ENCODE results near the gene KIF2A. TPM values are rescaled to one million over a fixed set of nuclear protein-coding genes. Genes with fewer than 3 reads are reported as not detected.
A peak's percentile ranks its signal among the peaks of the same experiment; 100 is the strongest.

KIF2A gene
- total and polyA plus RNA-seq, 2 of the 8 experiments (the other 6 are each of a cell fraction or from before 2014, with no cell fraction given) = 18.4 to 97.1 TPM

- Histone ChIP-seq H3K9me3 (ENCODE audit: insufficient read depth in 2 of 2, low read depth in 1 of 2, low read length in 1 of 2) (no peaks in the 10 kb centered on the region), H4K5ac (ENCODE audit: insufficient read length, low read depth, low read length) (no peak overlapping the region), H2AK5ac (ENCODE audit: low read depth, low read length) (no peak overlapping the region), H3K4me2 (ENCODE audit: insufficient read depth in 1 of 2, low read depth in 2 of 2, low read length in 2 of 2) (no peak overlapping the region), H3K27me3 (replicated peaks in 1 of 4; ENCODE audit: control insufficient read depth in 3 of 4, extremely low read depth in 1 of 4, insufficient read depth in 3 of 4, low read length in 3 of 4) (no peaks in the 10 kb centered on the region), H4K20me1 (replicated peaks in 1 of 2; ENCODE audit: control insufficient read depth in 1 of 2, insufficient read depth in 2 of 2, low read length in 2 of 2) (peaks cover 15 to 17% of the 10 kb centered on the region in 2 experiments), H3K23ac (ENCODE audit: insufficient read length) (no peak overlapping the region), H3K4me1 (replicated peaks in 1 of 4; ENCODE audit: control insufficient read depth in 3 of 4, insufficient read depth in 4 of 4, low read length in 3 of 4) (peaks cover 0 to 3% (median under 1%) of the 10 kb centered on the region in 4 experiments; a peak in 2 of 7 replicates), H4K8ac (ENCODE audit: extremely low read depth, insufficient read depth, low read length) (no peak overlapping the region), H2BK5ac (ENCODE audit: low read depth, low read length) (no peak overlapping the region), H2BK20ac (ENCODE audit: low read length) (no peak overlapping the region), H3K79me1 (ENCODE audit: low read depth, low read length) (peaks cover 16% of the 10 kb centered on the region), H3K79me2 (ENCODE audit: control insufficient read depth in 1 of 2, insufficient read depth in 2 of 2, low read length in 2 of 2) (peaks cover 0 to 93% of the 10 kb centered on the region in 2 experiments; a peak in 2 of 4 replicates), H3K27ac (ENCODE audit: low read depth, low read length) (no peak overlapping the region), H3K14ac (ENCODE audit: insufficient read length) (no peak overlapping the region), H2AFZ (ENCODE audit: low read length) (no peak overlapping the region), H2BK15ac (ENCODE audit: low read length) (no peak overlapping the region), H2BK120ac (replicated peaks; ENCODE audit: low read depth, low read length) (no peak overlapping the region), H3K4me3 (ENCODE audit: extremely low read depth in 1 of 4, insufficient read depth in 2 of 4, low read depth in 3 of 4, low read length in 4 of 4) (no peak overlapping the region), H3K23me2 (ENCODE audit: low read depth, low read length) (no peaks in the 10 kb centered on the region), H3K9ac (replicated peaks in 1 of 4; ENCODE audit: extremely low read depth in 1 of 4, low read depth in 3 of 4, low read length in 3 of 4) (no peak overlapping the region), H3K56ac (replicated peaks; ENCODE audit: insufficient read length, low read depth, low read length) (no peak overlapping the region), H3K4ac (replicated peaks; ENCODE audit: insufficient read length, low read depth, low read length) (peak overlapping the region; percentile 78), H4K91ac (replicated peaks; ENCODE audit: insufficient read length, low read length) (no peak overlapping the region), H3K18ac (ENCODE audit: extremely low read depth, low read length) (no peak overlapping the region), H3K36me3 (ENCODE audit: control insufficient read depth in 2 of 4, insufficient read depth in 4 of 4, low read length in 3 of 4) (no peaks in the 10 kb centered on the region; a peak in 1 of 8 replicates), H2BK12ac (ENCODE audit: low read depth, low read length) (no peak overlapping the region)
- TF ChIP-seq TEAD4 (IDR thresholded peaks at IDR 0.05; ENCODE audit: low read depth, low read length) (no peak), SUZ12 (IDR thresholded peaks at IDR 0.05; ENCODE audit: low read length) (no peak)
- ChIA-PET CTCF (ENCODE audit: partially characterized antibody) (interaction anchor here (0.7 to 1.3 kb wide), 4 partner anchors 20 to 108 kb away, joined by 3 to 4 read pairs (median 3); no protein-coding TSS in a partner anchor), POLR2A (ENCODE audit: partially characterized antibody) (interaction anchor here (0.7 to 0.8 kb wide), 2 partner anchors 26 to 72 kb away, joined by 3 read pairs; partner anchors contain the start of genes DIMT1 and KIF2A)
- FAIRE-seq = no peak
- DNase-seq (ENCODE audit: low read depth in 1 of 2, low spot score in 2 of 2) = no peak
Measured at GRCh38 chr5:62331921-62332320, 25.9 kb downstream of the KIF2A start.

All from H1 (cell line).